ENCODE data around the gene RGS10.

DNA sequence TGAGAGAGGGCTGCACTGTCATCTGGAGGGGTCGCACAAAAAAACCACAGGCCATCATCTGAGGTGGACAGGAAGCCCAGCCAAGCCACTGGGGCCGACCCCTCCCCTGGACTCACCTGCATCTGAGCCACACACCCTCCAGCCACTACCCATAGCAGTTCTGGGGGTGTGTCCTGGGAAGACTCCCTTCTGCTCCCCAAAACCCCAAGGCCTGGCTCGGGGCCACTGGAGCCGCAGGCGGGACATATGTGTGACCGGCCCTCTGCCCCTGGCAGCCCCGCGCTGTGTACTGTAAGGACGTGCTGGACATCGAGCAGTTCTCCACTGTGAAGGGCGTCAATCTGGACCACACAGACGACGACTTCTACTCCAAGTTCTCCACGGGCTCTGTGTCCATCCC is 90.1 kb downstream of the RGS10 start:
- TF ChIP-seq EZH2phosphoT487 (IDR thresholded peaks at IDR 0.05; ENCODE audit: insufficient read depth, low read depth) (no peak), EZH2 (IDR thresholded peaks at IDR 0.05; ENCODE audit: insufficient read depth, poor library complexity, severe bottlenecking) (no peak)

All from GM23248 (cell line).